T-cell (primary cell): Measurements from ENCODE around the gene TMPRSS6. TPM values are rescaled to one million over a fixed set of nuclear protein-coding genes. Genes with fewer than 3 reads are reported as not detected.

Experiments
- ATAC-seq, 4 experiments: fragments of 200-7000 bp in 3 of 4; fragments of 150-1000 bp in 1 of 4; cut with Tn5 transposase; replicated peaks in 1 of 4; 1 replicate in 3 of 4; 2 replicates in 1 of 4; pipeline ENCODE4 v1.10.0; 2021; ENCODE audit warnings: moderate library complexity in 3 of 4, mild to moderate bottlenecking in 2 of 4, moderate number of reproducible peaks in 1 of 4
- CTCF ChIA-PET, 2 donors: fragments of 300-600 bp; sonication (Branson Sonifier 250); formaldehyde crosslinking; loops; one replicate each; lab custom pipeline; 2022; ENCODE audit warnings: antibody characterized with exemption in 2 of 2; lab: Charles Lee
- POLR2A ChIA-PET, 2 donors: fragments of 300-600 bp; sonication (Branson Sonifier 250); formaldehyde crosslinking; loops; one replicate each; lab custom pipeline; 2022; ENCODE audit warnings: antibody characterized with exemption in 2 of 2; lab: Charles Lee
- DNase-seq, 35 experiments: peaks; one replicate each; pipeline versions ENCODE4 v3.0.0 to v3.0.0-alpha.2; 2013 to 2023
- H3K27ac ChIP-seq: one replicate; pipeline ENCODE4 v1.5.1; 2013; ENCODE audit warnings: low read length
- H3K27me3 ChIP-seq, 2 experiments: replicated peaks in 1 of 2; 1 replicate in 1 of 2; 2 replicates in 1 of 2; pipeline versions ENCODE4 v1.6.1 to v1.7.0; 2013; ENCODE audit warnings: low read length in 1 of 2, mixed read lengths in 1 of 2; ENCODE audit not compliant: control insufficient read depth in 2 of 2, insufficient read depth in 2 of 2; ENCODE audit errors: extremely low read depth in 1 of 2
- H3K36me3 ChIP-seq, 2 donors: 1 replicate in 1 of 2; 2 replicates in 1 of 2; pipeline versions ENCODE4 v1.6.1 to v1.7.0; 2013; ENCODE audit warnings: low read length in 1 of 2; ENCODE audit not compliant: control insufficient read depth in 2 of 2, insufficient read depth in 1 of 2; ENCODE audit errors: extremely low read depth in 1 of 2
- H3K4me1 ChIP-seq, 2 experiments: 1 replicate in 1 of 2; 2 replicates in 1 of 2; pipeline versions ENCODE4 v1.6.1 to v1.7.0; 2013; ENCODE audit warnings: low read length in 2 of 2, mixed read lengths in 1 of 2; ENCODE audit not compliant: insufficient read depth in 2 of 2, control insufficient read depth in 1 of 2; ENCODE audit errors: extremely low read depth in 1 of 2
- H3K4me3 ChIP-seq, 2 donors: 1 replicate in 1 of 2; 2 replicates in 1 of 2; pipeline versions ENCODE4 v1.5.1 to v1.7.0; 2013; ENCODE audit warnings: mild to moderate bottlenecking in 2 of 2, low read length in 1 of 2, moderate library complexity in 1 of 2; ENCODE audit not compliant: control insufficient read depth in 1 of 2; ENCODE audit errors: extremely low read depth in 1 of 2
- H3K9me3 ChIP-seq: 2 replicates; pipeline ENCODE4 v1.7.0; 2013
- H3K27ac Mint-ChIP-seq, 2 donors: one replicate each; pipeline ENCODE4 v1.8.0; 2020 to 2021; ENCODE audit warnings: mild to moderate bottlenecking in 2 of 2, mixed read lengths in 2 of 2
- H3K27me3 Mint-ChIP-seq, 2 donors: one replicate each; pipeline ENCODE4 v1.8.0; 2021 to 2022; ENCODE audit warnings: mixed read lengths in 2 of 2
- H3K36me3 Mint-ChIP-seq: one replicate; pipeline ENCODE4 v1.8.0; 2021; ENCODE audit warnings: mixed read lengths
- H3K4me1 Mint-ChIP-seq, 3 donors: one replicate each; pipeline ENCODE4 v1.8.0; 2020 to 2022; ENCODE audit warnings: mixed read lengths in 3 of 3, mild to moderate bottlenecking in 1 of 3
- H3K4me3 Mint-ChIP-seq, 3 donors: one replicate each; pipeline ENCODE4 v1.8.0; 2020 to 2022; ENCODE audit warnings: mild to moderate bottlenecking in 3 of 3, mixed read lengths in 3 of 3, moderate library complexity in 3 of 3
- H3K9me3 Mint-ChIP-seq, 3 donors: one replicate each; pipeline ENCODE4 v1.8.0; 2020 to 2022; ENCODE audit warnings: mixed read lengths in 3 of 3
- WGBS: methylation state at CpG from one replicate; pipeline ENCODE4 v1.1.5; 2013; ENCODE audit warnings: missing lambda C conversion rate; ENCODE audit not compliant: insufficient coverage; 5-methylcytosine and 5-hydroxymethylcytosine counted together
- total RNA-seq, 35 experiments: library from RNA in 6 of 35; stranded (reverse) in 6 of 35; fragments of 120-200 nt in 1 of 35; gene quantifications; one replicate each; pipeline versions ENCODE4 v1.2.1 to v1.2.4 and lab custom pipeline; 2013 to 2026

TMPRSS6 gene
- total RNA-seq, 5 donors from 2014 or later (not counting 1 experiment from before 2014, with no cell fraction given), result 0.40 to 1.3 (median 1.1) TPM

DNA sequence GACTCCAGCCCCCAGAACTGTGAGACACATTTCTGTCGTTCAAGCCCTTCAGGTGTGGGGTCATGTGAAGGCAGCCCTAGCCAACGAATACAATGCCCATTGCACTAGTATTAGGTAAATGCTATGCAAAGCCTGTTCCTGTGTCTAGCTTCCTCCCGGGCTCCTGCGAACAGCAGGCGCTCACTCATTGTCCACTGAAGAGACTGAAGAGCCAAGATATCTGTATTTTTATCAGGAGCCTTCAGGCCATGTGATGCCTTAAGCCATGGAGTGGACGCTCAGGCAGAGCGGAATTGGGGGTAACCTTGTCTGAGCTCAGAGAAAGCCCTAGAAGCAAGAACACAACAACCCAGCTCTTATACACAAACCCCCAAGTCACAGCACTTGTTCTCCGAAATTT is 4.2 kb upstream of the TMPRSS6 start:
- no peak for DNase-seq
- no peaks in the 10 kb centered on the region for H3K9me3 Mint-ChIP-seq
- no peak overlapping the region for H3K27ac ChIP-seq
- ATAC-seq, result no peak
- no peaks in the 10 kb centered on the region for H3K27me3 Mint-ChIP-seq
- 92% methylated on average over 8 of the region's 8 CpGs for WGBS
- no peak overlapping the region for H3K4me3 Mint-ChIP-seq
- ChIA-PET CTCF (no interaction called here), POLR2A (no interaction called here)
- no peaks in the 10 kb centered on the region for H3K36me3 ChIP-seq
- peaks cover 5 to 29% (median 14%) of the 10 kb centered on the region in 3 donors for H3K4me1 Mint-ChIP-seq
- peaks cover 0 to 2% of the 10 kb centered on the region in 2 experiments for H3K27me3 ChIP-seq
- peaks cover 0 to 10% of the 10 kb centered on the region in 2 experiments for H3K4me1 ChIP-seq
- peaks cover 4% of the 10 kb centered on the region for H3K36me3 Mint-ChIP-seq
- H3K9me3 ChIP-seq, result no peaks in the 10 kb centered on the region
- no peak overlapping the region for H3K27ac Mint-ChIP-seq
- H3K4me3 ChIP-seq, result no peak overlapping the region

DNA sequence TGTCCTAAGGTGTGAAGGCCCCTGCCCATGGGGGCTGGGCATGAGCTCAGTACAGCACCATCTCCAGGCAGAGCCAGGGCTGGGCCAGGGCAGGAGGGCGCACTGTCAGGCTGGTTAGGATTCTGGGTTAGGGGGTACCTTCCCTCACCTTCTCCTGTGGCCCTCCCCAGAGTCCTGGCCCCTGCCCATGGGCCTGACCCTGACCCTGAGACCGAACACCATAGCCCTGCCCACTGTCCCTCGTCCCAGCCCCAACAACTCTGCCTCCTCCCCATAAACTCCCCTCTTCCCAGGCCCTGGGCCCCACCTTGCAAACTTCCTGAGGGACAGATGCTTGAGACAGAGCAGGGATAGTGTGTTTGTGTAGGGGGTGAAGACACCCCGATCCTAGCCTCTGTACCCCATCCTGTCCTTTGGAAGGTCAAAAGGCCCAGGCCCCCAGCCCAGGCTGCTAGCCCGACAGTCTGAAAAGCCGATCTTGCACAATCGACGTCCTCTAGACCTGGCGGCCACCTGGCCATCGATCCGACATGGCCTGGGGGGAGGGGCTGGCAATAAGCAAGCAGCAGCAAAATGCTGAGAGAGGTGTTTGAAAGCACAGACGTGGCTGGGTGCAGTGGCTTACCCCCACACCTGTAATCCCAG is 2.7 kb upstream of the TMPRSS6 start:
- H3K4me1 Mint-ChIP-seq, result peaks cover 0 to 17% (median 4%) of the 10 kb centered on the region in 3 donors
- H3K27me3 ChIP-seq, result peaks cover 0 to 8% of the 10 kb centered on the region in 2 experiments
- CTCF ChIA-PET, result no interaction called here
- peaks cover 0 to 2% of the 10 kb centered on the region in 2 experiments for H3K4me1 ChIP-seq
- H3K9me3 ChIP-seq, result no peaks in the 10 kb centered on the region
- H3K36me3 ChIP-seq, result no peaks in the 10 kb centered on the region
- H3K27ac Mint-ChIP-seq, result no peak overlapping the region
- ATAC-seq (no peak), DNase-seq (no peak)
- no peak overlapping the region for H3K4me3 Mint-ChIP-seq
- no peak overlapping the region for H3K27ac ChIP-seq
- POLR2A ChIA-PET, result no interaction called here
- H3K4me3 ChIP-seq, result no peak overlapping the region
- 100% methylated on average over 1 of the region's 12 CpGs for WGBS
- H3K9me3 Mint-ChIP-seq, result no peaks in the 10 kb centered on the region
- peaks cover 4% of the 10 kb centered on the region for H3K36me3 Mint-ChIP-seq
- H3K27me3 Mint-ChIP-seq, result no peaks in the 10 kb centered on the region

DNA sequence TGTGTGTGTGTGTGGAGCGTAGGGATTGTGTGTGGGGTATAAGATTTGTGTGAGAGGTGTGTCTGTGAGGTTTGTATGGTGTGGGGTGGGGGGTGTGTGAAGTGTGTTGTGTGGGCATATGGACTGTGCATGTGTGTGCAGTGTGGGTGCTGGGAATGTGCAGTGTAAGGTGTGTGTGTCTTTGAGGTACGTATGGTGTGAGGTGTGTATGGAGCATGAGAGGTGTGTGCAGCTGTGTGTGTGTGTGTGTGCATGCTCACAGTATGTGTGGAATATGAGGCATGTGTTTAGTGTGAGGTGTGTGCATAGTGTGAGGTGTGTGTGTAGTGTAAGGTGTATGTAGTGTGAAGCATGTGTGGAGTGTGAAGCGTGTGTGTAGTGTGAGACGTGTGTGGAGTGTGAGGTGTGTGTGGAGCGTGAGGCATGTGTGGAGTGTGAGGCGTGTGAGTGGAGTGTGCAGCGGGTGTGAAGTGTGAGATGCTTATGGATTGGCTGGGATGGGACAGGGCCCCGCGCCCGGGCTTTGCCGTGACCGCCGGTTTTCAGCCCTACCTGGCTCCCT is 1.7 kb upstream of the TMPRSS6 start:
- H3K36me3 Mint-ChIP-seq, result peaks cover 4% of the 10 kb centered on the region
- no peak overlapping the region for H3K27ac Mint-ChIP-seq
- CTCF ChIA-PET, result interaction anchor here in 1 of 2 donors (0.7 kb wide), 1 partner anchor 766 kb away, joined by 3 read pairs; no protein-coding TSS in a partner anchor
- Histone ChIP-seq H3K9me3 (no peaks in the 10 kb centered on the region), H3K4me1 (peaks cover 0 to 2% of the 10 kb centered on the region in 2 experiments), H3K36me3 (no peaks in the 10 kb centered on the region), H3K27ac (no peak overlapping the region), H3K27me3 (peaks cover 0 to 8% of the 10 kb centered on the region in 2 experiments), H3K4me3 (no peak overlapping the region)
- POLR2A ChIA-PET, result interaction anchor here in 1 of 2 donors (0.5 kb wide), 1 partner anchor 8 kb away, joined by 3 read pairs; no protein-coding TSS in a partner anchor
- 92% methylated on average over 13 of the region's 13 CpGs for WGBS
- H3K27me3 Mint-ChIP-seq, result no peaks in the 10 kb centered on the region
- peaks cover 0 to 8% (median 4%) of the 10 kb centered on the region in 3 donors for H3K4me1 Mint-ChIP-seq
- ATAC-seq (no peak), DNase-seq (no peak)
- no peak overlapping the region for H3K4me3 Mint-ChIP-seq
- H3K9me3 Mint-ChIP-seq, result no peaks in the 10 kb centered on the region

DNA sequence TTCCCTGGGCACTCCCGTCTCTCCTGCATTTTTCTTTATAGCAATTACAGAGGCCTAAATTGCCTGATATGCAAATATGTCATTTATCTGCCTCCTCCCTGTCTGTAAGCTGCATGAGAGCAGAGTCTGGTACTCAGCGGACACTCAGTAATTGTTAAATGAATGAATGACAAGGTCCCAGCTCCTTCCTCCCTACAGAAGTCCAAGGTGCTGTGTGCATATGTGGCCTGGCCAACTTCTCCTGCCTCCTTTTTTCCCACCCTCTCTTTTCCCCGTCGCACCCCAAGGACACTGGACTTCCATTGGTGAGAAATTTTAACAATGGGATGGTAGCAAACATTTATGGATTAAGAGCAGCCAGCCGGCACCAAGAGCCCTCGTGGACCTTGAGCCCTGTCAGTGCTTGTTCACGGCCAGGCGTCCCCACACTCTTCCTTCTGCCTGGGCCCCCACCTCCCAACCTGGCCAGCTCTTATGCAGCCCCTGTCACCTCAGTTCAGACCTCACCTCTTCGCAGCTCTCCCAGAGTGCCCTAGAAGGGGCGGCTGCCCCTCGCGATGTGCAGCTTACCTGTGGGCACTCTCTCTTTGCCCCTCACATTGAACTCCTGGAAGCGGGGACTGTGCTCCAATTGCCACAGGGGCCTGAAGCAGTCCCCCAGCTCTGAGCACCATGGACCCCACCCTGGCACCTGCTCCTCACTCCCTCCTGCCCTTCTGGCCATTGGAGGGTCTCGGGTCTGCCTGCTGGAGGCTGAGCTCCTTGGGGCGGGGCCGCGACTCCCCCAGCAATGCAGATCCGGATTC is 1.5 kb downstream of the TMPRSS6 start:
- ATAC-seq (no peak), DNase-seq (no peak)
- ChIA-PET CTCF (no interaction called here), POLR2A (no interaction called here)
- Mint-ChIP-seq H3K4me3 (no peak overlapping the region), H3K9me3 (no peaks in the 10 kb centered on the region), H3K27me3 (no peaks in the 10 kb centered on the region), H3K4me1 (no peaks in the 10 kb centered on the region), H3K36me3 (peaks cover 4% of the 10 kb centered on the region), H3K27ac (no peak overlapping the region)
- no peak overlapping the region for H3K27ac ChIP-seq
- H3K27me3 ChIP-seq, result peaks cover 0 to 13% of the 10 kb centered on the region in 2 experiments
- H3K36me3 ChIP-seq, result no peaks in the 10 kb centered on the region
- WGBS, result 88% methylated on average over 10 of the region's 18 CpGs
- H3K4me3 ChIP-seq, result no peak overlapping the region
- H3K4me1 ChIP-seq, result peaks cover 0 to 6% of the 10 kb centered on the region in 2 experiments
- no peaks in the 10 kb centered on the region for H3K9me3 ChIP-seq

DNA sequence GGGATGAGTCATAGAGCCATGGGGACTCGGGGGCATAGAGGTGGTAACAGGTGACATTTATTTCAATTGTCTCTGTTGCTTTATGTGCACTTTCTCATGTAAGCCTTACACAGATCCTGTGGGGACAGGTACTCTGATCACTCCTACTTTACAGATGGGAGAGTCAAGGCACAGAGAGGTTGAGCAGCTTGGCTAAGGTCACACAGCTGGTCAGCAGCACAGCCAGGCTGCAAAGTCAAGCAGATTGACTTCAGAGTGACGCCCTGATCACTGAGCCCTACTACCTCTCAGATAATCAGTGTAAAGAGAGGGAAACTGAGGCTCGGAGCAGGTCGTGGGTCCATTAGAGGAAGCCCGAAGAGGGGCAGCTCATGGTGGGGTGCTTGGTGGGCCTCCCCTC is 3.5 kb downstream of the TMPRSS6 start:
- Histone ChIP-seq H3K27ac (no peak overlapping the region), H3K4me3 (no peak overlapping the region), H3K9me3 (no peaks in the 10 kb centered on the region), H3K36me3 (no peaks in the 10 kb centered on the region), H3K4me1 (peaks cover 0 to 6% of the 10 kb centered on the region in 2 experiments), H3K27me3 (peaks cover 0 to 13% of the 10 kb centered on the region in 2 experiments)
- no peaks in the 10 kb centered on the region for H3K27me3 Mint-ChIP-seq
- ATAC-seq (no peak), DNase-seq (no peak)
- no CpG with 5 or more reads among the region's 5 CpGs for WGBS
- no peaks in the 10 kb centered on the region for H3K36me3 Mint-ChIP-seq
- H3K4me1 Mint-ChIP-seq, result no peaks in the 10 kb centered on the region
- no peak overlapping the region for H3K4me3 Mint-ChIP-seq
- no peaks in the 10 kb centered on the region for H3K9me3 Mint-ChIP-seq
- POLR2A ChIA-PET, result no interaction called here
- CTCF ChIA-PET, result no interaction called here
- H3K27ac Mint-ChIP-seq, result no peak overlapping the region

DNA sequence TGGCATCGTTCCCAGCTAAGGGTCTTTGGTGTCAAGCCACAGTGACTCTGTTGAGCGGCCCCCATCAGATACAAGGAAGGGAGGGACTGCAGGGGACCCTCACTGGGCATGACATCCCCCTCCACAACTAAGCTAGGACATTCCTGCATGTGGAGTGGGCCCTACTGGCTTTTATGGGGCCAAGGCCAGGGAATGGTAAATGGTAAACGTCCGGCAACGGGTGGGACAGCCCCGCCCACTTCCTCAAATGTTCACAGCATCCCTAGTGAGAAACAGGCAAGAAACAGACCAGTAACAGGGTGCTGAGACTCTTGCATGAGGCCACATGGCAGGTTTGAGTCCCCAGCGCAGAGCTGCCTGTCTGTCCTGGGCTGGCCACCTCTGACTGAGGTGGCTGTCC is 4.4 kb downstream of the TMPRSS6 start:
- H3K27me3 ChIP-seq, result peaks cover 0 to 16% of the 10 kb centered on the region in 2 experiments
- 31% methylated on average over 5 of the region's 7 CpGs for WGBS
- CTCF ChIA-PET, result interaction anchor here in 1 of 2 donors (0.8 kb wide), 1 partner anchor 26 kb away, joined by 6 read pairs; no protein-coding TSS in a partner anchor
- Mint-ChIP-seq H3K36me3 (no peaks in the 10 kb centered on the region), H3K27ac (no peak overlapping the region), H3K4me1 (peaks cover 0 to 7% (median 0%) of the 10 kb centered on the region in 3 donors), H3K9me3 (no peaks in the 10 kb centered on the region), H3K27me3 (no peaks in the 10 kb centered on the region), H3K4me3 (no peak overlapping the region)
- POLR2A ChIA-PET, result interaction anchor here in 1 of 2 donors (0.5 kb wide), 1 partner anchor 46 kb away, joined by 3 read pairs; no protein-coding TSS in a partner anchor
- ATAC-seq (no peak), DNase-seq (no peak)
- no peaks in the 10 kb centered on the region for H3K9me3 ChIP-seq
- peaks cover 0 to 14% of the 10 kb centered on the region in 2 experiments for H3K4me1 ChIP-seq
- no peak overlapping the region for H3K4me3 ChIP-seq
- no peak overlapping the region for H3K27ac ChIP-seq
- H3K36me3 ChIP-seq, result no peaks in the 10 kb centered on the region
